GM18498 (cell line): ENCODE data around the gene GYG2.
"Not testable (repeated sequence)": the region's sequence is repeated elsewhere in the genome, so short reads cannot be mapped to it uniquely, and the experiment has no call there.

Experiments used
- ATAC-seq: cut with Tn5 transposase; IDR thresholded peaks from one replicate; pipeline ENCODE4 v1.9.1; 2021; ENCODE audit warnings: mild to moderate bottlenecking, moderate library complexity; ENCODE audit not compliant: unreplicated experiment

Gene GYG2

DNA sequence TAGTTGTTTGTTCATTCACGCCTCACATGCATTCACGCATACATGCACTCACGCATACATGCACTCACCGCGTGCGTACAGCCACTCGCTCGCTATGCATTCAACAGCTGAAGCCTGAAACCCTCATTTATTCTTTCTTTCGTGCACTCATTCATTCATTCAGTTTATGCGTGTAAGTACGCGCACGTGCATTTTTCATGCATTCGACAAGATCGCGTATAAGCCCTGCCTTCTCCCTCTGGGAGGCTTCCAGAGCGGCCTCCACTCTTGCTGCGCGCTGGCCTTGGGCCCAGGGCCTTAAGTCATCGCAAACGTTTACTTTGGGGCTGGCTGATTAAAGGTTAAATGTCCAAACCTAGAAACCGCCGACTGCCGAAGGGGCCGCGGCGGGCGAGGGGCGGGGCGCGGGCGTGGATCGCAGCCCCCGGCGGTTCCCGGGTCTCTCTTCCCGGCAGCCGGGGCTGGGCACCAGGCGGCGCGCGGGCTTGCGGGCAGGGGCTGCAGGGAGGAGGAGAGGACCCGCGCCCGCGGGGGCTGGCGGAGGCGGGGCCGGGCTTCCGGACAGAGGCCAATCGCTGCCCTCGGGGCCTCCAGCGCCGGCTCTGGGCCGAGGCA, at the start of gene GYG2:
Gene GYG2 (plus strand): TSS at position 587 of the 615 bp plus-strand sequence. CDS start 1,259 bp downstream, outside the sequence.
- ATAC-seq = no peak

DNA sequence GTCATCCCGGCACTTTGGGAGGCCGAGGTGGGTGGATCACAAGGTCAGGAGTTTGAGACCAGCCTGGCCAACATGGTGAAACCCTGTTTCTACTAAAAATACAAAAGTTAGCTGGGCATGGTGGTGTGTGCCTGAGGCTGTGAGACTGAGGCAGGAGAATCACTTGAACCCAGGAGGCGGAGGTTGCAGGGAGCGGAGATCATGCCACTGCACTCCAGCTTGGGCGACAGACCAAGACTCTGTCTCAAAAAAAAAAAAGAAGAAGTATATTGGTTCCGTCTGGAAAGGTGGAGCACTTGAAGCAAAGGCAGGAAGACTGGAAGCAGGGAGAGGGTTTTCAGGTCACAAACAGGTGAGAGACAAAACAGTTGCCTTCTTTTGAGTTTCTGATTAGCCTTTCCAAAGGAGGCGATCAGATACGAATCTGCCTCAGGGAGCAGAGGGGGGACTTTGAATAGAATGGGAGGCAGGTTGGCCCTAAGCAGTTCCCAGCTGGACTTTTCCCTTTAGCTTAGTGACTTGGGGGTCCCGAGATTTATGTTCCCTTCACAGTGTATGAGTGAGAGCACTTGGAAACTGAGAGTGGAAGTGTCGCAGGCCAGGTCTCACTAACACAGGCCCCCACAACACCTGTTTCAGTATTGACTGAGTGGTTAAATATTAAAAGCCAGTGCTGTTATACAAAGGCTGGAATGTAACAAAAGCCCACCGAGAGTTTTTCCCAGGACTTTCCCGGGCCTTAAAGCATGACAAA, 48.1 kb upstream of the GYG2 start:
- ATAC-seq = peak; percentile 72

DNA sequence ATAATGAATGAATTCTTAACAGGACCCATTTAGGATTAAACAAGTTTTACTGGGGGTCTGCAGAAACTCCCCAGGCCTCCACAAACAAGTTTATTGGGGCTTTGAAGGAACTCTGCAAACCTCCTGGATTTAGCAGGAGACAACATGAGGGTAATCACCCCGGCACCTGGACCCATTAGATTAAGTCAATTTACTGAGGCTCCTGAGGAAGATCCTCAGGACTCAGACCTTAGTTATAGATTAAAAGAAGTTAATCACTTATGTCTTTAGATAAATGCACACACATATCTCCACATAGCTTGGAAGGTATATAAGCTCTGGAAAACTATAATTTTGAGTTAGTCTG, 47.5 kb upstream of the GYG2 start:
- ATAC-seq = no peak

DNA sequence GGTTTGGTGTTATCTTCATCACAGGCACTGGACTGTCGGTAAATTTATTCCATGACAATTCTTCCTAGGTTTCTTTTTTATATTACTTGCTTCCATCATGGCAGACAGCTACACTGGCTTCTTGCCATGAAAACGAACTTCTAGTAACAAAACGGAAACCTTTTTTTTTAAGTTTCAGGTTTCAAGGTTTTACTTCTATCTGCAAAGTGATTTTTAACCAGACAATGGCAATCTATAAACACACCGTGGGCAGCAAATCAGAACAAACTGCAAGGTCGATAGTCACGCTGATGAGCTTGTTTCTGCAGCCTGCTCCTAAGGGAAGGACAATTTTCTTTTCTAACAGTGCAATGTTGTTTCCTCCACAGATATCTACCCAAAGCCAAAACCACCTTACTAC, 47.0 kb upstream of the GYG2 start:
- ATAC-seq = peak; percentile 63

DNA sequence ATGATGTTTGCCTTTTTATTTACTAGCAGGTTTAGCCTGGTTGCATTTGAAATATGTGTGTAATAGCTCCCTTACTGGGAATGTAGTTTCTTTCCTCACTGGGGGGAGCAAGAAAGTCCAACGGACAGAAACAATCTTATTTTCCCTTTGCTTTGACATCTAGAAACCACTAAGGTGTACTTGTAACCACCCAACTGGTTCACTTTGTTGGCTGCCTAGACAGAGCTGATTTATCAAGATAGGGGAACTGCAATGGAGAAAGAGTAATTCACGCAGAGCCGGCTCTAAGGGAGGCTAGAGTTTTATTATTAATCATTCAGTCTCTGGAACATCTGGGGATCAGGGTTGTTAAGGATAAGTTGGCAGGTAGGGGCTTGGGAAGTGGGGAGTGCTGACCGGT, 46.6 kb upstream of the GYG2 start:
- ATAC-seq = no peak

DNA sequence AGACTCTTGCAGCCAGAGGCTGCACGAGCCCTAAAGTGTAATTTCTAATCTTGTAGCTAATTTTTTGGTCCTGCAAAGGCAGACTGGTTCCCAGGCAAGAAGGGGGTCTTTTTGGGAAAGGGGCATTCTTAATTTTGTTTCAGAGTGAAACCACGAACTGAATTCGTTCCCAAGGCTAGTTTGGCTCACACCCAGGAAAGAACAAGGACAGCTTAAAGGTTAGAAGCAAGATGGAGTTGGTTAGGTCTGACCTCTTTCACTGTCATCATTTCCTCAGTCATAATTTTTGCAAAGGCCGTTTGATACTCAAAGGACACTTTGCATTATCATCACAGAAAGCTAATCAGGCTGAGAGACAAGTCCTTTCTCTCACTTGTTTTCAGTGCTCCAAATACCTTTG, 46.0 kb upstream of the GYG2 start:
- ATAC-seq = no peak

DNA sequence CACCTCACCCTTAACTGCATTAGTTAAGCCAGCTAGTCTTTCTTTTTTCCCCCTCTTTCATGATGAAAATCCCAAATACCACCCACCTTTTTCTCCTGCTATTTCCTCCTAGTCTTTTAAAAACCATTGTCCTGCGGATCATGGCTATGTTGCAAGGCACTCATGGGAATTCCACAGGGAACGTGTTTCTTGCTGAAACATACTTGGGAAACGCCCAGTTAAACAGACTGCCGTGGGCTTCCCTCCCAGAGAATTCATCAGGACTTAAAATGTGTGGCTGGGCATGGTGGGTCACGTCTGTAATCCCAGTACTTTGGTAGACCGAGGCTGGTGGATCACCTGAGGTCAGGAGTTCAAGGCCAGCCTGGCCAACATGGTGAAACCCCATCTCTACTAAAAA, 44.7 kb upstream of the GYG2 start:
- ATAC-seq = no peak

DNA sequence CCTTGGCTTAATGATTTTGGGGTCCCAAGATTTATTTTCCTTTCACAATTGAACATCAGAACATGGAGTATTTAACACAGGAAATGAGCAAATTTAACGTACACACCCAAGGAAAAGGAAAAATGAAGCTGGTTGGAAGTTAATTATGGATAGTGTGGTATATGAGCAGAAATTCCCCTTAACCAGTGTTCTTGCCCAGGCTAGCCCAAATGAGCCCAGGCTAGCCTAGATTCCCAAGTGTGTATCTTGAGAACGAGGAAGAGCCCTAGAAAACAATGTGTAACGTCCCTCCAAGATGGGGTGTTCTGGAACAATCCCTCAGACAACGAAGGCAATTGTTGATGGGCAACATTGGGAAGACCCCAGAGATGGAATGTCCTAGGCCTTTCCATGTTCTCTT, 43.2 kb upstream of the GYG2 start:
- ATAC-seq = no peak

DNA sequence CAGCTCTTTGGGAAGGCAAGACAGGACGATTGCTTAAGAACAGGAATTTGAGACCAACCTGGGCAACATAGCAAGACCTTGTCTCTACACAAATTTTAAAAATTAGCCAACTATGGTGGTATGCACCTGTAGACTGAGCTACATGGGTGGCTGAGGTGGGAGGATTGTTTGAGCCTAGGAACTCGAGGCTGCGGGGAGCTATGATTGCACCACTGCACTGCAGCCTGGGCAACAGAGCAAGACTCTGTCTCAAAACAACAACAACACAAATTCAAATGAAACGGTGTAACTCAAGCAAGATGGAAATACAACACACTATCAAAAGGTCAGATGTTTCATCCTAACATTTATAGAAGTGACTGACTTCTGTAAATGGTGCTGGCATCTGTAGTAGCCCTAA, 39.8 kb upstream of the GYG2 start:
- ATAC-seq = no peak

DNA sequence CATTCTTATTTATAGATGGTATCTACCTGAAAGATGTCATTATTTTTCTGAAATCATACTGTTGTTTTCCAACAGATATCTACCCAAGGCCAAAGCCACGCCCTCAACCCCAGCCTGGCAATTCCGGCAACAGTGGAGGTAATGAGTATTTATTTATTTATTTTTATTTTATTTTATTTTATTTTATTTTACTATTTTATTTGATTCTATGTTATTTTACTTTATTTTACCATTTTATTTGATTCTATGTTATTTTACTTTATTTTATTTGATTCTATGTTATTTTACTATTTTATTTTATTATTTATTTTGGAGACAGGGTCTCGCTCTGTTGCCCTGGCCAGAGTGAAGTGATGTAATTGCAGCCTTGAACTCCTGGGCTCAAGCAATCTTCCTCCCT, 39.2 kb upstream of the GYG2 start:
- ATAC-seq = no peak

DNA sequence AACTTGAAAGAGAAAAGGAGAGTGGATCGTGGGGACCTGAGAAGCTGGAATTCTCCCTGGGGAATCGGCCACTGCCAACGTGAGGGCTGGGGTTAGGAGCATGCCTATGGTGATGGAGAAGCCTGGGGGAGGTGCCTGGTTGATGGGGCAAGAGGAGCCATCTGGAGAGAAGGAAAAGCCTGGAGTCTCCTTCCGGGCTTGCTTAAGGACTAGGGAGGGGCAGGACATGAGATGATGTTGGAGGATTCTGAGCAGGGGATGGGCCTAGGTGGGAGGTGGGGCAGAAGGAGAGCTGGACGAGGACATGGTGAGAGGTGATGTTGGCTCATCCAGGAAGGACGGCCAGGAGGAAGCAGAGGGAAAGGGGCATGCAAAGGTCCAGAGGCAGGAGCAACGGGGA, 35.0 kb upstream of the GYG2 start:
- no peak for ATAC-seq

DNA sequence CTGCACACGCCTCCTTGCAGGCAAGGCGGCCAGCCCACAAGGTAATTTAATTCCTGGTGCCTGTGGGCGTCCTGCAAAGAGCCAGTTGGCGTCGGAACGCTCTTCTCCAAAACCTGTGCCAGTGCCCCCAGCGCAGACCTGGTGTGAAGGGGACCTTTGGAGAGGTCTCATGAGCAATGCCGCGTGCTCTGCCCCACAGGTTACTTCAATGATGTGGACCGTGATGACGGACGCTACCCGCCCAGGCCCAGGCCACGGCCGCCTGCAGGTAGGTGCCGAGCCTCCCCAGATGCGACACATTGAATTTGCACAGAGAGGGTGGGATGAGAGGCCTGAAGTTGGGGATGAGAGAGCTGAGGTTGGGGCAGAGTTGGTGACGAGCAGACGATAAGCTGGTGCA, 34.4 kb upstream of the GYG2 start:
- ATAC-seq = no peak

DNA sequence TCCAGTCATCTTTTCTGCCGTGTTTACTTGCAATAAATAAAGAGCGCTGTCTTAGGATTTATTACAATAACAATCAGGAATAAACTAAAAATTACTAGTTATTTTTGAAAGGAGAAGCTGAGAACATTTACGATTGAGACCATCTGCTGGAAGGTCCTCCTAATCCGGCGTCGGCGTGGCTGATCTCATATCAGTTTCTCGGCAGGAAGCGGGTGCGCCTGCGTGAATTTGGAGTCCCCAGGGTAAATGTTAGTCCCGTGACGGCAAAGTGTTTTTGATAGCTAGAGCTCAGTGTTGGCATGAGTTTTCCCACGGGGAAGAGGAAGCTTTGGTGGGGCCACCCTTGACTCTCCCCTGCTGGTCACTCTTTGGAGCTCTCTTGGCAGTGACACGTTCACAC, 31.9 kb upstream of the GYG2 start:
- ATAC-seq = not testable (repeated sequence)

DNA sequence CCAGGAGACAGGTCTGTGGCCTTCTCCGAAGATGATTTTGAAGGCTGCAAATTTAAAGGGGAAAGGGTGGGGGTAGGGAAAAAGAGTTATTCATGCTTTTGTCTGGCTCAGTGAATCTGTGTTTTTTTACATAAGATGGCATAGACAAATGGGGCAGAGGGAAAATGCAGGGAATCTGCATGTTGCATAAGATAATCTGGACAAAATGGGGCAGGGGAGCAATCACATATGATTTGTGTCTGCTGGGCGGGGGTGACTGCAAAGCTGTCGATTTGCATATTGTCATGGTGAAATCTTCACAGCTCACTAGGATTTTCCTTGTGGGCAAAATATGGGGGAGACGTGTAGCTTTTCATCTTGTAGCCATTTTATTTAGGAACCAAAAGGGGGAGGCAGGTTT, 29.4 kb upstream of the GYG2 start:
- ATAC-seq = no peak

DNA sequence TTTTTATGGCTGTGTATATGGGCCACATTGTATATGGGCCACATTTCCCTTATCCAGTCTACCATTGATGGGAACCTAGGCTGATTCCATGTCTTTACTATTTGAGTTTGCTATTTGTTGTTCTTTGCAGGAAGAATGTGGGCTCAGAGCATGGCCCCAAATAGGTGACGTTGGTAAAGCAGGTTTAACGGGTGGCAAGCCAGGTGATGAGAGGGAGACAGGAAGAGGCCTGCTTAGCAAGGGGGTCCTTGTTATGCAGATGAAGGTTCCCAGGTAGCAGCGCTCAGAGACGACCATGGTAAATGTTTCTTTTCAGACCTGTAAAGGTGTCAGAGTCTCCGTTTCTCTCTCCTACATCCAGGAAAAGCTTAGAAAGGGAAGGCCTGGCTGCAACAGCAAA, 28.8 kb upstream of the GYG2 start:
- ATAC-seq = not testable (repeated sequence)

DNA sequence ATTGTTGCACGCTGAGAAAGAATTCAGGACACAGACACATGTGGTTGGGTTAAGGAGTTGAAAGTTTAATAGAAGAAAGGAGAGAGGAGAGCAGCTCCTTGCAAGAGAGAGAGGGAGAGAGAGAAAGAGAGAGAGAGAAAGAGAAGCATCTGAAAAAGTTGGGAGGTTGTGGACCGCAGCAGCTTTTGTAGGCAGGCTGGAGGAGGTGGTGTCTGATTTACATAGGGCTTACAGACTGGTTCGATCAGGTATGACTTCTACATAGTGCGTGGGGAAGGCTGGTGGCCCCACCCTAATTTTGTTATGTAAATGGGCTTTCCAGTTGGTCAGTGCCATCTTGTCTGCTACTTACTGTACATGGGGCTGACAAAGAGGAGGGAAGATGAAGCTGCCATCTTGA, 27.5 kb upstream of the GYG2 start:
- ATAC-seq = no peak

DNA sequence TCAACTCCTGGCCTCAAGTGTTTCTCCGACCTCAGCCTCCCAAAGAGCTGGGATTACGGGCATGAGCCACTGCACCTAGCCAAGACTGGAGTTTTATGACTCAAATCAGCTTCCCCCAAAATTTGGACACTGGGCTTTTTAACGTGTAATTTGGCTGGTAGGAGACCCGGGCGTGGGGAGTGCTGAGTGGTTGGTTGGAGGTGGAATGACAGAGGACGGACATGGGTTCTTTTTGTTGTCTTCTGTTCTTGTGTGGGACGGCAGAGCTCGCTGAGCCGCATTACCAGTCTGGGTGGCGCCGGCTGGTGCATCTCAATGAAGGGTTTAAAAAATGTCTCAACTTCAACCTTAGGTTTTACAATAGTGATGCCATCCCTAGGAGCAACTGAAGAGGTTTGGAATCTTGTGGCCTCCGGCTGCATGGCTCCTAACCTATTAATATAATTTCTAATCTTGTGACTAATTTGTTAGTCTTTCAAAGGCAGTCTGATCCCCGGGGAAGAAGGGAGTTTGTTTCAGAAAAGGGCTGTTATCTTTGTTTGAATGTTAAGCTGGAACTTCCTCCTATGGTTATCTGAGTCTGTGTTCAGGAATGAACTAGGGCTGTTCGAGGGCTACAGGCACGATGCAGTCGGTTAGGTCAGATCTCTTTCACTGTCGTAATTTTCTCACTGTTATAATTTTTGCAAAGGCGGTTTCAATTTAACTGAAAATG, 26.2 kb upstream of the GYG2 start:
- not testable (repeated sequence) for ATAC-seq

DNA sequence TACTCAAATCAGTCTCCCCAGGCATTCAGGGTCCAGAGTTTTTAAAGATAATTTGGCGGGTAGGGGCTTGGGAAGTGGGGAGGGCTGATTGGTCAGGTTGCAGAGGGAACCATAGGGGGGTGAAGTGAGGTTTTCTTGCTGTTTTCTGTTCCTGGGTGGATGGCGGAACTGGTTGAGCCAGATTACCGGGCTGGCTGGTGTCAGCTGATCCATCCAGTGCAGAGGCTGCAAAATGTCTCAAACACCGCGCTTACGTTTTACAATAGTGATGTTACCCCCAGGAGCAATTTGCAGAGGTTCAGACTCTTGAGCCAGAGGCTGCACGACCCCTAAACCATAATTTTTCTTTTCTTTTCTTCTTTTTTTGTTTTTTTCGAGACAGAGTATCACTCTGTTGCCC, 25.2 kb upstream of the GYG2 start:
- not testable (repeated sequence) for ATAC-seq

DNA sequence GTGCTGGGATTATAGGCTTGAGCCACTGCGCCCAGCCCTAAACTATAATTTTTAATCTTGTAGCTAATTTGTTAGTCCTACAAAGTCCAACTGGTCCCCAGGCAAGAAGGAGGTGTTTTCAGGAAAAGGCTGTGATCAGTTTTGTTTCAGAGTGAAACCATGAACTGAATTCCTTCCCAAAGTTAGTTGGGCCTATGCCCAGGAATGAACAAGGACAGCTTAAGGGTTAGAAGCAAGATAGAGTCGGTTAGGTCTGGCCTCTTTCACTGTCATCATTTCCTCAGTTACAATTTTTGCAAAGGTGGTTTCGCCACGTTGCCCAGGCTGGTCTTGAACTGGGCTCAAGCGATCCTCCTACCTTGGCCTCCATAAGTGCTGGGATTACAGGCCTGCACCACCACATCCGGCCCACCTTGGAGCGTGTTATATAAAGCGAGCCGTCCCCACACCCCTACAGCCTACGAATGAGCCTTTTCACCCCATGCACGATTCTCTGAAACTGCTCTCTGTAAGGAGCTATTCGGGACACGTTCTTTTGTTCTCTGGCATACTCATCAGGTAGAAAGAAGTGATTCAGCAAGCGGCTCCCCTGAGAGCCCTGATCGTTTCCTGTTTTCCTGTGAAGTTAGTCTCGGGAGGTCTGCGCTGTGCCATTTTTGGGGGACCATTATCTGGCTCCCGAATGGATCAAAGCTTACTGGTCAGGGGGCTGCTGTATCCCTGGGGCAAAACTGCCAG, 24.5 kb upstream of the GYG2 start:
- not testable (repeated sequence) for ATAC-seq

DNA sequence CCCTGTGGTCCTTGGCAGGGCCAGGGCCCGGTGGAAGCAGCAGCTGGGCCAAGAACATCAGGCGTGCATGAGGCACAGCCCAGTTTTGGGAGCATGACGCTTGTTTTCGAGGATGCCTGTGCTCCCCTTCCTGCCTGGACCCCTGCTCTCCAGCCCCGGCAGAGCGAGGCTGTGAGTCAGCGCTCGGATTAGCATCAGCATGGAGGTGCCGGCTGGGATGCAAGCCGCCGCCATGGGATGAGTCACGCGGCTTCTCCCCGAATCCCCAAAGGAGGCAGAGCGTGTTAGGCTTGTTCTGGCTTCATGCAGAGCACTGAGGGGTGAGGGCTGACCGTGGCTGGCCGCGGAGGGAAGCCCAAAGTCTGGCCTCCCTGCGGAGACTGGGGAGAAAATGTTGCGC, 23.9 kb upstream of the GYG2 start:
- ATAC-seq = not testable (repeated sequence)

DNA sequence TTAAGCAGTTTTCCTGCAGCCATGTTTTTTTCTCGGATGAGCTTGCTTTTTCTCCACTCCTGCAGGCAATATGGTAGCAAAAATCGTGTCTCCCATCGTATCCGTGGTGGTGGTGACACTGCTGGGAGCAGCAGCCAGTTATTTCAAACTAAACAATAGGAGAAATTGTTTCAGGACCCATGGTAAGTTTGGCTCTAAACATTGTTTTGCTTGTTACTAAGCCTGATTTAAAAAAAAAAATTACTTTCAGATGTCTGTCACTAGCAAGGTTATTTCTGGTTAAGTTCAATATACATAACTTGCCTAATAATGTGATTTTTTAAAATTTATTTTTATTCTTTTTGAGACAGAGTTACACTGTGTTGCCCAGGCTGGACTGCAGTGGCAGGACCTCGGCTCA, 17.5 kb upstream of the GYG2 start:
- ATAC-seq = no peak
